ENCODE measurements around the gene COL9A1. TPM values are rescaled to one million over a fixed set of nuclear protein-coding genes. Genes with fewer than 3 reads are reported as not detected.

Gene COL9A1
- total RNA-seq, 1 experiment from 2014 or later: not detected

GRCh38 chr6:70315079-70315751 is 12.3 kb upstream of the COL9A1 start:
- ChIA-PET POLR2A (no interaction called here), CTCF (interaction anchor here (1.9 kb wide), 1 partner anchor 54 kb away, joined by 7 read pairs; no protein-coding TSS in a partner anchor), RAD21 (ENCODE audit: low non-redundant PET in 1 of 2, low total read pairs in 2 of 2, uncharacterized antibody in 2 of 2, unreplicated experiment in 2 of 2) (no interaction called here)
- intact Hi-C loops (cut with micrococcal nuclease): no loop called here
- Histone ChIP-seq H3K4me3 (replicated peaks in 1 of 2; ENCODE audit: low read depth in 1 of 2, low read length in 2 of 2) (no peak overlapping the region), H4K20me1 (ENCODE audit: insufficient read depth) (peaks cover 6% of the 10 kb centered on the region; the same call in 1 of the 2 replicates), H3K9me2 (ENCODE audit: insufficient read depth) (no peaks in the 10 kb centered on the region), H3K9ac (ENCODE audit: low read length) (no peak overlapping the region), H3K4me1 (ENCODE audit: control insufficient read depth in 1 of 2, insufficient read depth in 2 of 2, low read length in 2 of 2) (peaks cover 0 to 8% of the 10 kb centered on the region in 2 experiments; a peak in 2 of 4 replicates), H2AFZ (ENCODE audit: low read depth, low read length, poor library complexity, severe bottlenecking) (no peak overlapping the region), H3K4me2 (ENCODE audit: low read length) (no peak overlapping the region), H3K36me3 (ENCODE audit: control insufficient read depth in 1 of 2, insufficient read depth in 2 of 2, low read length in 2 of 2) (no peaks in the 10 kb centered on the region), H3K9me3 (ENCODE audit: control insufficient read depth in 1 of 2, insufficient read depth in 1 of 2, low read depth in 1 of 2, low read length in 2 of 2) (no peaks in the 10 kb centered on the region), H3K27ac (ENCODE audit: low read depth, low read length) (no peak overlapping the region), H3K27me3 (ENCODE audit: insufficient read depth, low read length) (peaks cover 59% of the 10 kb centered on the region), H3K79me2 (ENCODE audit: insufficient read depth, low read length) (no peaks in the 10 kb centered on the region)
- ATAC-seq (no peak), DNase-seq (ENCODE audit: low read depth, low spot score) (no peak)
- no peak for TF ChIP-seq TCF7L2 (IDR thresholded peaks at IDR 0.05; ENCODE audit: borderline replicate concordance, extremely low read depth, insufficient read depth, insufficient read length)
- no peak for TF ChIP-seq YY1 (IDR thresholded peaks at IDR 0.05; ENCODE audit: extremely low read depth, insufficient replicate concordance, low read depth, low read length)
- TF ChIP-seq REST (IDR thresholded peaks at IDR 0.05; ENCODE audit: low read depth): no peak
- no peak for TF ChIP-seq EZH2phosphoT487 (IDR thresholded peaks at IDR 0.05; ENCODE audit: borderline replicate concordance)
- TF ChIP-seq, protein P1, sequence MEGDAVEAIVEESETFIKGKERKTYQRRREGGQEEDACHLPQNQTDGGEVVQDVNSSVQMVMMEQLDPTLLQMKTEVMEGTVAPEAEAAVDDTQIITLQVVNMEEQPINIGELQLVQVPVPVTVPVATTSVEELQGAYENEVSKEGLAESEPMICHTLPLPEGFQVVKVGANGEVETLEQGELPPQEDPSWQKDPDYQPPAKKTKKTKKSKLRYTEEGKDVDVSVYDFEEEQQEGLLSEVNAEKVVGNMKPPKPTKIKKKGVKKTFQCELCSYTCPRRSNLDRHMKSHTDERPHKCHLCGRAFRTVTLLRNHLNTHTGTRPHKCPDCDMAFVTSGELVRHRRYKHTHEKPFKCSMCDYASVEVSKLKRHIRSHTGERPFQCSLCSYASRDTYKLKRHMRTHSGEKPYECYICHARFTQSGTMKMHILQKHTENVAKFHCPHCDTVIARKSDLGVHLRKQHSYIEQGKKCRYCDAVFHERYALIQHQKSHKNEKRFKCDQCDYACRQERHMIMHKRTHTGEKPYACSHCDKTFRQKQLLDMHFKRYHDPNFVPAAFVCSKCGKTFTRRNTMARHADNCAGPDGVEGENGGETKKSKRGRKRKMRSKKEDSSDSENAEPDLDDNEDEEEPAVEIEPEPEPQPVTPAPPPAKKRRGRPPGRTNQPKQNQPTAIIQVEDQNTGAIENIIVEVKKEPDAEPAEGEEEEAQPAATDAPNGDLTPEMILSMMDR (IDR thresholded peaks at IDR 0.05 in 2 of 3, conservative IDR thresholded peaks at IDR 0.05 in 1 of 3; ENCODE audit: borderline replicate concordance in 1 of 3, insufficient read depth in 1 of 3, low read depth in 2 of 3, low read length in 2 of 3): no peak
- no peak for TF ChIP-seq SRF (IDR thresholded peaks at IDR 0.05; ENCODE audit: low read depth)
- TF ChIP-seq JUND (IDR thresholded peaks at IDR 0.05): no peak
- no peak for TF ChIP-seq MAX (IDR thresholded peaks at IDR 0.05)
- TF ChIP-seq CEBPB (IDR thresholded peaks at IDR 0.05; ENCODE audit: low read depth): no peak
- TF ChIP-seq FOSL1 (IDR thresholded peaks at IDR 0.05; ENCODE audit: low read depth): no peak
- no peak for TF ChIP-seq RAD21 (IDR thresholded peaks at IDR 0.05; ENCODE audit: low read depth)
- no peak for TF ChIP-seq ATF3 (IDR thresholded peaks at IDR 0.05)
- no peak for TF ChIP-seq POLR2A (IDR thresholded peaks at IDR 0.05; ENCODE audit: borderline replicate concordance, extremely low read depth, insufficient read depth, insufficient read length)
- TF ChIP-seq EGR1 (IDR thresholded peaks at IDR 0.05; ENCODE audit: low read depth): no peak
- TF ChIP-seq ZNF274 (IDR thresholded peaks at IDR 0.05; ENCODE audit: low read depth, low read length): no peak
- TF ChIP-seq CBX3 (IDR thresholded peaks at IDR 0.05; ENCODE audit: low read depth): no peak
- TF ChIP-seq EZH2 (IDR thresholded peaks at IDR 0.05): no peak
- no peak for TF ChIP-seq ZFX (IDR thresholded peaks at IDR 0.05)
- no peak for TF ChIP-seq SP1 (IDR thresholded peaks at IDR 0.05; ENCODE audit: low read depth)
- BruUV-seq (replicated peaks): no TSS peak

Data from HCT116 (cell line).